ENCODE results near the gene DEFB115.

- no peak for TF ChIP-seq CTCF (tag by site-specific recombination; IDR thresholded peaks at IDR 0.05)
- TF ChIP-seq YY1 (tag by site-specific recombination; IDR thresholded peaks at IDR 0.05), result no peak
- no peak for TF ChIP-seq SP7 (tag by site-specific recombination; IDR thresholded peaks at IDR 0.05)
- no peak for TF ChIP-seq PATZ1 (tag by site-specific recombination; IDR thresholded peaks at IDR 0.05)
Measured at GRCh38 chr20:31278178-31278577, 20.7 kb downstream of the DEFB115 start.

All from HEK293 (cell line).